Caco-2 (cell line): ENCODE measurements around the gene DPM2. TPM values are rescaled to one million over a fixed set of nuclear protein-coding genes. Genes with fewer than 3 reads are reported as not detected.

Source experiments
- BruUV-seq: library from RNA; stranded (reverse); fragments of 400-500 nt; replicated peaks from 2 replicates; lab custom pipeline; 2021; lab: Mats Ljungman, UMichigan
- CTCF ChIA-PET: fragments of 300-600 bp; sonication (Branson Sonifier 250); formaldehyde crosslinking; loops from one replicate; lab custom pipeline; 2022; ENCODE audit warnings: antibody characterized with exemption; lab: Charles Lee
- POLR2A ChIA-PET: fragments of 300-600 bp; sonication (Branson Sonifier 250); formaldehyde crosslinking; loops from one replicate; lab custom pipeline; 2022; ENCODE audit warnings: antibody characterized with exemption; lab: Charles Lee
- DNase-seq, 2 experiments: peaks; one replicate each; pipeline versions ENCODE4 v3.0.0 to v3.0.0-alpha.2; 2020 to 2022
- H3K27me3 ChIP-seq: replicated peaks from 2 replicates; pipeline ENCODE4 v1.6.0; 2011; ENCODE audit warnings: low read length; ENCODE audit not compliant: control insufficient read depth, insufficient read depth
- H3K36me3 ChIP-seq: 2 replicates; pipeline ENCODE4 v1.5.1; 2011; ENCODE audit warnings: low read length; ENCODE audit not compliant: control insufficient read depth, insufficient read depth
- H3K4me1 ChIP-seq: fragments of 250-450 bp; sonication (Bioruptor Pico); 2 replicates; pipeline ENCODE4 v1.5.1; 2020; ENCODE audit warnings: mild to moderate bottlenecking
- H3K4me3 ChIP-seq: 2 replicates; pipeline ENCODE4 v1.5.1; 2011; ENCODE audit warnings: low read depth, mild to moderate bottlenecking, control low read depth, low read length
- H3K9me3 ChIP-seq: fragments of 250-450 bp; sonication (Bioruptor Pico); 2 replicates; pipeline ENCODE4 v1.5.1; 2020; ENCODE audit warnings: mild to moderate bottlenecking, moderate library complexity
- H3K27ac Mint-ChIP-seq: one replicate; pipeline ENCODE4 v1.8.0; 2022; ENCODE audit warnings: mixed read lengths; ENCODE audit not compliant: unreplicated experiment
- H3K27me3 Mint-ChIP-seq: one replicate; pipeline ENCODE4 v1.8.0; 2022; ENCODE audit warnings: mixed read lengths; ENCODE audit not compliant: insufficient read depth, unreplicated experiment
- H3K36me3 Mint-ChIP-seq: one replicate; pipeline ENCODE4 v1.8.0; 2022; ENCODE audit warnings: mild to moderate bottlenecking, mixed read lengths; ENCODE audit not compliant: insufficient read depth, unreplicated experiment
- H3K4me1 Mint-ChIP-seq: one replicate; pipeline ENCODE4 v1.8.0; 2022; ENCODE audit warnings: low read depth, mixed read lengths; ENCODE audit not compliant: unreplicated experiment
- H3K4me3 Mint-ChIP-seq: one replicate; pipeline ENCODE4 v1.8.0; 2022; ENCODE audit warnings: mild to moderate bottlenecking, moderate library complexity, mixed read lengths; ENCODE audit not compliant: unreplicated experiment
- H3K9me3 Mint-ChIP-seq: one replicate; pipeline ENCODE4 v1.8.0; 2022; ENCODE audit warnings: mixed read lengths; ENCODE audit not compliant: unreplicated experiment
- CTCF ChIP-seq, 2 experiments: fragments of 200-600 bp in 1 of 2; IDR thresholded peaks; 1 replicate in 1 of 2; 2 replicates in 1 of 2; pipeline versions ENCODE4 v1.5.1 to v1.8.0; 2011 to 2022; ENCODE audit warnings: antibody characterized with exemption in 1 of 2, control low read depth in 1 of 2, inconsistent platforms in 1 of 2, low read depth in 1 of 2, low read length in 1 of 2, mild to moderate bottlenecking in 1 of 2, moderate library complexity in 1 of 2; ENCODE audit not compliant: insufficient read depth in 1 of 2, severe bottlenecking in 1 of 2, unreplicated experiment in 1 of 2
- intact Hi-C: fragments of 100-400 bp; cut with micrococcal nuclease; formaldehyde crosslinking; loops from one replicate; pipeline ENCODE4 v1.10.0; 2022; ENCODE audit not compliant: unreplicated experiment
- total RNA-seq: library from RNA; stranded (reverse); gene quantifications from 2 replicates; pipeline ENCODE4 v1.2.3, GENCODE V29; 2022

Gene DPM2
- total RNA-seq, 1 experiment from 2014 or later: 38.7 TPM

- Mint-ChIP-seq H3K27ac (no peak overlapping the region), H3K27me3 (no peaks in the 10 kb centered on the region), H3K36me3 (peaks cover 29% of the 10 kb centered on the region), H3K9me3 (no peaks in the 10 kb centered on the region), H3K4me1 (peaks cover 12% of the 10 kb centered on the region), H3K4me3 (no peak overlapping the region)
- no peak overlapping the region for H3K4me3 ChIP-seq
- no peaks in the 10 kb centered on the region for H3K36me3 ChIP-seq
- H3K4me1 ChIP-seq: peaks cover 12% of the 10 kb centered on the region
- no peak for TF ChIP-seq CTCF (IDR thresholded peaks at IDR 0.05; ENCODE audit: insufficient read depth in 1 of 2, low read depth in 1 of 2, low read length in 1 of 2, severe bottlenecking in 1 of 2, unreplicated experiment in 1 of 2)
- intact Hi-C loops: no loop called here
- POLR2A ChIA-PET: no interaction called here
- DNase-seq: no peak
- CTCF ChIA-PET: no interaction called here
- BruUV-seq: no TSS peak
- H3K9me3 ChIP-seq: peaks cover 5% of the 10 kb centered on the region
- no peaks in the 10 kb centered on the region for H3K27me3 ChIP-seq
Measured at GRCh38 chr9:127962278-127962677, 24.6 kb upstream of the DPM2 start.

GRCh38 chr9:127961613-127962155 is 24.0 kb upstream of the DPM2 start:
- Mint-ChIP-seq H3K36me3 (peaks cover 29% of the 10 kb centered on the region), H3K9me3 (no peaks in the 10 kb centered on the region), H3K4me1 (peaks cover 12% of the 10 kb centered on the region), H3K27ac (no peak overlapping the region), H3K27me3 (no peaks in the 10 kb centered on the region), H3K4me3 (no peak overlapping the region)
- POLR2A ChIA-PET: no interaction called here
- intact Hi-C loops: no loop called here
- H3K4me3 ChIP-seq: no peak overlapping the region
- TF ChIP-seq CTCF (IDR thresholded peaks at IDR 0.05; ENCODE audit: insufficient read depth in 1 of 2, low read depth in 1 of 2, low read length in 1 of 2, severe bottlenecking in 1 of 2, unreplicated experiment in 1 of 2): no peak
- peaks cover 14% of the 10 kb centered on the region for H3K4me1 ChIP-seq
- no peaks in the 10 kb centered on the region for H3K27me3 ChIP-seq
- DNase-seq: no peak
- CTCF ChIA-PET: no interaction called here
- peaks cover 6% of the 10 kb centered on the region for H3K9me3 ChIP-seq
- no peaks in the 10 kb centered on the region for H3K36me3 ChIP-seq
- BruUV-seq: no TSS peak

- ChIA-PET POLR2A (no interaction called here), CTCF (interaction anchor here (1.0 kb wide), 1 partner anchor 18 kb away, joined by 4 read pairs; no protein-coding TSS in a partner anchor)
- no TSS peak for BruUV-seq
Measured at GRCh38 chr9:127961155-127961490, 23.5 kb upstream of the DPM2 start.

More at GRCh38 chr9:127961155-127961490, 23.5 kb upstream of the DPM2 start:
- Mint-ChIP-seq H3K9me3 (no peaks in the 10 kb centered on the region), H3K27ac (no peak overlapping the region), H3K4me3 (no peak overlapping the region), H3K4me1 (peaks cover 13% of the 10 kb centered on the region), H3K36me3 (peaks cover 29% of the 10 kb centered on the region), H3K27me3 (no peaks in the 10 kb centered on the region)
- Histone ChIP-seq H3K27me3 (no peaks in the 10 kb centered on the region), H3K36me3 (no peaks in the 10 kb centered on the region), H3K4me1 (peaks cover 15% of the 10 kb centered on the region), H3K4me3 (no peak overlapping the region), H3K9me3 (peaks cover 6% of the 10 kb centered on the region)
- no peak for TF ChIP-seq CTCF (IDR thresholded peaks at IDR 0.05; ENCODE audit: insufficient read depth in 1 of 2, low read depth in 1 of 2, low read length in 1 of 2, severe bottlenecking in 1 of 2, unreplicated experiment in 1 of 2)
- no peak for DNase-seq
- intact Hi-C loops: no loop called here
